Activated T-cell treated with anti-CD3 and anti-CD28 coated beads for 24 hours (primary cell): ENCODE results near the gene GPC1.
"Not testable (repeated sequence)": the region's sequence is repeated elsewhere in the genome, so short reads cannot be mapped to it uniquely, and the experiment has no call there.

Experiments used
- DNase-seq: peaks from one replicate; pipeline ENCODE4 v3.0.0-alpha.2; 2020; ENCODE audit warnings: low read depth

The GPC1 gene

DNA sequence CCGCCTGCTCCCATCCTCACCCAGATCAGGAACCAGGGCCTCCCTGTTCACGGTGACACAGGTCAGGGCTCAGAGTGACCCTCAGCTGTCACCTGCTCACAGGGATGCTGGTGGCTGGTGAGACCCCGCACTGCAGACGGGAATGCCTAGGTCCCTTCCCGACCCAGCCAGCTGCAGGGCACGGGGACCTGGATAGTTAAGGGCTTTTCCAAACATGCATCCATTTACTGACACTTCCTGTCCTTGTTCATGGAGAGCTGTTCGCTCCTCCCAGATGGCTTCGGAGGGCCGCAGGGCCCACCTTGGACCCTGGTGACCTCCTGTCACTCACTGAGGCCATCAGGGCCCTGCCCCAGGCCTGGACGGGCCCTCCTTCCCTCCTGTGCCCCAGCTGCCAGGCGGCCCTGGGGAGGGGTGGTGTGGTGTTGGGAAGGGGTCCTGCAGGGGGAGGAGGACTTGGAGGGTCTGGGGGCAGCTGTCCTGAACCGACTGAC lies 31.7 kb downstream of the GPC1 start:
- no peak for DNase-seq

DNA sequence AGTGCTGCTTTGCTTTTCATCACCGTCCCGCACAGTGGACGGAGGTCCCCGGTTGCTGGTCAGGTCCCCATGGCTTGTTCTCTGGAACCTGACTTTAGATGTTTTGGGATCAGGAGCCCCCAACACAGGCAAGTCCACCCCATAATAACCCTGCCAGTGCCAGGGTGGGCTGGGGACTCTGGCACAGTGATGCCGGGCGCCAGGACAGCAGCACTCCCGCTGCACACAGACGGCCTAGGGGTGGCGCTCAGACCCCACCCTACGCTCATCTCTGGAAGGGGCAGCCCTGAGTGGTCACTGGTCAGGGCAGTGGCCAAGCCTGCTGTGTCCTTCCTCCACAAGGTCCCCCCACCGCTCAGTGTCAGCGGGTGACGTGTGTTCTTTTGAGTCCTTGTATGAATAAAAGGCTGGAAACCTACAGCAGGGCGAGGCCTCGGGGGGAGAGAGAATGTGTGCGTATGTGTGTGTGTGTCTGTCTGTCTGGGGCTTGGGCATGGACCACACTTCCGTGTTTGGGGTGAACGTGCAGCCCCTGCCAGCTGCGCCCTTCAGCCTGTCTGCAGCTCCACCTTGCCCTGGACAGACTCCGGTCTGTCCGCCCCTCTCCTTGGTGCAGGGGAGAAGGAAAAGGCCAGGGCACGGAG lies 32.3 kb downstream of the GPC1 start:
- DNase-seq = no peak

DNA sequence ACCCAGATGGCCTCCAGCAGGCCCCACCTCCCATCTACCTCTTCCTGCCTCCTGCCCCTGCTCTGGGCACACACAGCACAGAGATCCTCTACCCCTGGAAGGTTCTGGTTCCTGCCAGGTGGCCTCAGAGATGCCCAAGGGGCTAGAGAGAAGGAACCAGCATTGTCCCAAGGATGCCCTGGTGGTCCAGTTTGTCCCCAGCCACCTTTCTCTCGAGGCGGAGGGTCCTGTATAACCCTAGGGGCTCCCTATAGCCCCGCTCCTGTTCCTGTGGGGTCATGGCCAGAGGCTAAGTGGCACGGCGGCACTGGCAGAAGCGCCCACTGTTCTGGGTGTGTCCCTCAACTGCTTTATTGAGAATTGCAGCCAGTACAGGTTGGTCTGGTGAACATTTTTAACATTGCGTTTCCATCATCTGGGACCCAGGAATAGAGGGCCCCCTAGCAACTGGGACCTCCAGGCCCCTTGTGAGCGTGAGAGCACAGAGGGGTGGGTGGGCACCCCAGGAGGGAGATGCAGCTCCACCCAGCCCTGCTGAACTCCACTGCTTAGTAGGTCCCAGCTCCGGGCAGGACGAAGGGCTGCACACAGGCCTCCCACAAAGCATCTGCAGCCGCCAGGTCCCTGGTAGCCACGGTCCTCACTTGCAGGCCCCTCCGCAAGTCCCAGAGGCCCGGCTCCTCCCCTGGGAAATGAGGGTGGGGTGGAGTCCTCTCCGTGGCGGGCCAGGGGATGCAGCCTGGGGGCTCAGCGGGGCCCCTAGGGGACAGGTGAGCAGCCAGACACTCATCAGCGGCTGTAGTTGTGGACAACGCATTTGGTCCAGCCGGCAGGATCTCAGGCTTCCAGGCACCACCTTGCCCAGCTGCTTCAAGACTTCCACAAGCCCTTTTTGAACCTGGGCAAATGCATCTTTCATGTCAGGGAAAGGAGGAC lies 33.1 kb downstream of the GPC1 start:
- no peak for DNase-seq

DNA sequence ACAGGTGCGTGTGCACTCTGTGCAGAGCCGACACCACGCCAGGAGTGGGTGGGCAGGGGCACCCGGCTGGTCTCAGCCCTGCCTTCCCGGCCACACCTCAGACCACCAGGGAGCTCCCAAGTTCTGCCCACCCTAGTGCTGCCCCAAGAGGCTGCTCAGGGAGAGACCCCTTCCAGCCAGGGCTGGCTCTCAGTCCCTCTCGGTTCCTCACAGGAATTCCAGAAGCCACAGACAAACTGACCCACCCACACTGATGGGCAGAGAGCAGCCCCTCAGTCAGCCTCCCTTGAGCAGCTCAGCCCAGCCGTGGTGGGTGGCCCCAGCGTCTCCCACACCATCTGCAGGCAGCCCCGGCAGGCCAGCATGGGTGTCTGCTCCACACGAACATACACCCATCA lies 33.8 kb downstream of the GPC1 start:
- no peak for DNase-seq

DNA sequence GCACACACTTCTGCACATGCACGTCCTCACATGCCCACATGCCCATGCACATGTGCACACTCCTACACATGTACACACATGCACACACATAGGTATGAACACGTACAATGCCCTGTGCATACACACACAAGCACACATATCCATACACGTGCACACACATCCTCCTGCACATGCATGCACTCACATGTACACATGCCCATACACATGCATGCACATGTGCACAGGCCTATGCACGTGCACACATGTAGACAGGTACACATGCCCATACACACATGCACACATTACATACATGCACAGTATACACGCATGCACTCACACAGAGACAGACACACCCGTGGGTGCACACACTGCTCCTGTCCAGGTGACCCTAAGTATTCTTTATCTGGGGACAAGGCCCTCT lies 34.3 kb downstream of the GPC1 start:
- no peak for DNase-seq

DNA sequence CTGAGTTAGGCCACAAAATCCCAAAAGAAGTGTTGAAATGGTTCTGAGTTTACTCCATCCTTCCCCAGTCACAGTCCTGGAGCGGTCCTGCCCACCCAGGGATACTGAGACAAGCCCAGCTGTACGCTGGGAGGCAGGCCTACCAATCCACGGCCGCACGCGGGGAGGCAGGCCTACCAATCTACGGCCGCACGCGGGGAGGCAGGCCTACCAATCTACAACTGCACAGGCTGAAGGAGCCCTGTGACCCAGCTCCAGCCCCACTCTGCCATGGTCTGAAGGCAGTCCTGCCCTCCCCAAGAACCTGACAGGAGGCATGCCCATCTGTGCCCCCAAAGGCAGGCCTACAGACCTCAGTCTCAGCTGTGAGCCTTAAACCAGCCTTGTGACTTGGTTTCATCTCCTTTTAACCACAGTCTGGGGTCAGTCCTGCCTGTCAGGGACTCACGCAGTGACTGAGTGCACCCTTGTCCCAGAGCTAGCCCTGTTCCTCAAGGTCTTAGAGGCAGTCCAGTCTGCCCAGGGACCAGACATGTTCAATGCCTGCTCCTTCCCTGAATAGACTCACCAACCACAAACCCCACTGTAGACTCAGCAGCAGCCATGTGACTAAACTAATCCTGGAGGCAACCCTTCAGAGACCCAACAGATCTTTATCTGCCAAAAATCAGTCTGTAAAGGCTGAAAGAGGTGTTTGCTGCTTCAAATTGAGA lies 36.8 kb downstream of the GPC1 start:
- DNase-seq = no peak

DNA sequence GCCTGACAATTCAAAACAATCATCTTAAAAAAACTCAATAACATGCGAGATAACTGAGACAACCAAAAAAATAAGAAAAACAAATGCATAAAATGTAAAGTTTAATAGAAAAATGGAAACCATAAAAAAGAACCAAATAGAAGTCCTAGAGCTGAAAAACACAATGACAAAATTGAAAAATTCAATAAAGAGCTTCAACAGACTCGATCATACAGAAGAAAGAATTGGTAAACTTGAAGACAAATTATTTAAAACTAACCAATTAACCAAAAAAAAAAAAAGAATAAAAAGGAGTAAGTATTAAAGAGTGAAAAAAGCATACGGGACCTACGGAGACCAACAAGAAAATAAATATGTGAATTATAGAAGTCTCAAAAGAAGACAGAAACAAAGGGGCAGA lies 37.7 kb downstream of the GPC1 start:
- DNase-seq = no peak

DNA sequence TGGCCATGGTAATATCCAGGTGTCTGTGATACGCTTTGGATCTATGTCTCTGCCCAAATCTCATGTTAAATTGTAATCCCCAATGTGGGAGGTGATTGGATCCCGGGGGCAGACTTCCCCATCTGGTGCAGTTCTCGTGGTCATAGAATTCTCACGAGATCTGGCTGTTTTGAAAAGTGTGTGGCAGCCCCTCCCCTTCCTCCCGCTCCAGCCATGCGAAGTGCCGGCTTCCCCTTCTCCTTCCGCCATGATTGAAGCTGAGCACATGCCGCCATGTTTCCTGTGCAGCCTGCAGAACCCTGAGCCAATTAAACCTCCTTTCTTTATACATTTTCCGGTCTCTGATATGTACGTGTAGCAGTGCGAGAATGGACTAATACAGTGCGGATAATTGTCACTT lies 42.5 kb downstream of the GPC1 start:
- DNase-seq = no peak

DNA sequence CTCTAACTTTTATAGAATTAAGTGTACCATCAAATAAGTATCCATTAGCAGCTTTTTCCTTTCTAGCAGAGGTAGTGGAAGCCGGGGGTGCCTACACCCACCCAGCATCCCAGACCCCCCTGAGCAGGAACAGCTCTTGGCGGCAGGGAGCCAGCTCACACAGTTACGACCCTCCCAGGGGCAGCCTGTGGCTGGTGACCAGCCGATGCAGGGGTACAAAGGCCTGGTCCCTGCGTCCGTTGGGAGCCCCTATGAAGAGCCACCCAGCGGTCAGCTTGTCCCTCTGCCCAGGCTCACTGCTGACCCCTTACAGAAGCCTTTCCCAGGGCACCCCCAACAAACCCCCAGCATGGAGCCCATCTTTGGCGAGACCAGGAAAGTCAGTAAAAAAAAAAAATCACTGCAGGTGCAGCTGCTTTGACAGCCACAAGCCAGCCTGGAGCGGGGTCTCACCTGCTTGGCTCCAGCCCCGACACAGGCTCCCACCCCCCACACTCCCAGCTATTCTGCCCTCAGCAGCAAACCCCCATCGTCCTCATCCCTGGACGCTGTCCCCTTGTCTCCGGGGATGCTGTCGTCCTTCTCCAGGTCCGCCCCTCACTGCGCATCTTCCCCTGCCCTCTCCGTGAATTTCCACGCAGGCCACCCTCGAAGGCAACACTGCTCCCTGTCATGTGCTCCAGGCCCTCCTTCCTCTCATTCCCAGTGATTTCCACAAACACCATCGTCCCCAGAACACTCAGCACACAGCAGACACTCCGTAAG lies 43.1 kb downstream of the GPC1 start:
- DNase-seq = no peak

DNA sequence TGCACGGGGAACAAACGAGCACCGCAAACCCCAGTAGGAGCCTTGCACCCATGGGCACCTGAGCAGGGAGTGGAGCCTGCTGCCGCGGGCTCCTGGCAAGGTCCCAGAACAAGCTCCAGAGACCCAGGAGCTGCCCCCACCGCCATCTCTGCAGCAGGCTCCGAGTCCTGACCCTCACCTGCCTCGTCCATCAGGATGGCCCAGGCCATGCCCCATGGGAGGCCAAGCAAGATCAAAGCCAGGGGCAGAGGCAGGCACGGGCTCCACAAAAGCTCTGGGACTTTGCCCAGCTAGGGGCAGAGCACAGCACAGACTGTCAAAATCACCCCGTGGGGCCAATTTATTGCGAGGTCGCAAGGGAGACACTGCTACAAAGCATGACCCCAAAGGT lies 43.6 kb downstream of the GPC1 start:
- no peak for DNase-seq

DNA sequence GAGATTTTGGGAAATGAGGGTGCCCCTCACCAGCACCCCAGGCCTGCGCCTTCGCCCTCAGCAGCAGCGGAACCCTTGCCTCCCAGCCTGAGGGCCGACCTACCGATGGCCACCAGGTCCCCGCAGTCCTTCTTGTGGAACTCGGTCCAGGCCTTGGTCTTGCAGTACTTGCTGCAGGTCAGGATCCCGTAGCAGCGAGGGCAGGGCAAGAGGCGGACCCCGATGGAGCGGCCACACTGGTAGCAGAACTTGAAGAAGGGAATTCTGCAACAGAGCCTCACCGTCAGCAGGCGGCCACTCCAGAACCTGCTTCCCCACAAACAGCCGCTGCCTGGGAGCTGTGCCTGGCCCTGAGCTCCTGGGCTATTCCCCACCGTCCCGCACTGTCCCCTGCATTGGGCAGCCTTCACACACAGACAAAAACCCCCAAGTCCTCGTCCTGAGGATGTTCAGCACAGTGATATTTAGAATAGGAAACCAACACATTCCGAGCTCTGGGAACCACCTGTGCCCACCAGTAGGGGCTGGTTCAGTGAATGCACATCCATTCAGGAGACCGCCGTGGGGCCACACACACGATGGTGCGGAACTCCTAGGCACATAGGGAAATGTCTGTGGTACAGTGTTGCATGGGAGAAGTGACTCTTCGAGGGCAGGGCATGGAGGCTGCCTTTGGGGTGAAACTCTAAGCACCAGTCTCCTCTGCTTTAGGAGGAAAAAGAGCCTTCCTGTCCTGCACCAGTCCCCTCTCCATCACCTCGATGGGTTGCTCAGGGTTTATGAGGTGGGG lies 45.6 kb downstream of the GPC1 start:
- DNase-seq = no peak

DNA sequence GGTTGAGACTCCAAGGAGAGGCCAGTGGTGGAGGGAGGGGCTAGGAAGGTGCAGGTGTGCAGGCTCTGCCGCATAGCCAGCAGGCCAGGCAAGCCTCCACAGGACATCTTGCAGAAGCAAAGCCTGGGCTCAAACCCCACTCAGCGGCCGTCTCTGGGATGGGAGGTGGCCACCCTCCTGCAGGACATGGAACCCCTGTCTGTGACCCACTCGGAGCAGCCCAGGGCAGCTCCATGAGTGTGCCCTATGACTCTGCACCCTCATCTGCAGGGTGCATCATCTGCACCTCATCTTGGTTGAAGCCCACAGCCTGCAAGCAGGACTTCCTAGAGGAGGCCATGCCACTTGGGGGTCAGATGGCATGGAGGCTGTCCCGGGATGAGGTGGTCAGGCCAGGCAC lies 46.3 kb downstream of the GPC1 start:
- no peak for DNase-seq

DNA sequence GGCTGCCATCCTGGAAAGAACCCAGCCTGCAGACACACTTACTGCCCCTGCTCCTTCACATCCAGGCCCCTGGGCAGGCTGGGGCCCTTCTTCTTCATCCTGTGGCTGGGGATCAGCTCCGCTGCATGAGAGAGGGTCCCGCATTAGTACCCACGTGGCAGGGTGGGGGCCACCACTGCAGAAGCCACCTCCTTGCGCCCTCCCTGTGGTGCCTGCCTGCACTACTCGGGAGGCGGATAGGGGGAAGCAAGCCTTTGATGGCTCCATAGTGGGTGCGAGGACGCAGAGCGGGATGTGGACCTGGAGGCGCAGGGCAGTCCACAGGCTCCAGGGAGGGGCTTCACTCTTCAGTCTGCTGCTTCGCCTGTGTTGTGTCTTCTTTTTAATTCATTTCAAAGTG lies 46.7 kb downstream of the GPC1 start:
- DNase-seq = no peak

DNA sequence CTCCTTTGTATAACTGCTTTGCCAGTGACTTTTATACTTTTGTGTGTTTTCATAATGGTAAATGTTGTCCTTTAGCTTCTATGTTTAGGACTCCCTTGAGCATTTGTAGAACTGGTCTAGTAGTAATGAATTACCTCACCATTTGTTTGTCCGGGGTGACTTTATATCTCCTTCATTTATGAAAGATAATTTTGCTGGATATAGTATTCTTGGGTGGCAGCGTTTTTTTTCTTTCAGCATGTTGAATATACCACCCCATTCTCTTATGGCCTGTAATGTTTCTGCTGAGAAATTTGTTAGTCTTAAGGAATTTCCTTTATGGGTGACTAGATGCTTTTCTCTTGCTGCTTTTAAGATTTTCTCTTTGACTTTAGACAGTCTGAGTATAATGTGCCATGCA lies 56.0 kb downstream of the GPC1 start:
- DNase-seq = no peak

DNA sequence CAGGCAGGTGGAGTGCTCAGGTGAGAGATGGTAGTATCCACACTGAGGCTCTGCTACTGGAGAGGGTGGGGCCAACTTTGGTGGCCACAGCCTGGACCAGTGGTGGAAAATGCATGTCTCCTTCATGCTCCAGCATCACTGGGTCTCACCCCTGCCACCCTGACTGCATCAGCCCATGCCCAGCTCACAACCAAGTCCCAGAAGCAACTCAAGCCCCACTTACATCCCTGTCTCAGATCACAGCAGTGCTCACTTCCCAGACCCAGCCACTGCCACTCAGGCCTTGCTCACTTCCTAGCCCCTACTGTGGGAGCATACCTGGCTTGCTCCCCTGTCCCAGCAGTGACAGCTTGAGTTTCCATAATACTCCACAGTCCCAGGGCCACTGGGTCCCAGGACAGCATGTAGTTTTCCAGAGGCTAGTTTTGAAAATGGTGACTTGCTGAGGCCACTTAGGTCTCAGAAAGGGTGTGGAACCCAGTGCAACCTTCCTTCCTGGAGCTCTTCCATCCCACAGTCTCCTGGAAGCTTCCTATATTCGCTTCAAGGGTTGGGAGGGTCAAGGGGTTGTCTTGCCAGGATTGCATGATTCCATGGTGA lies 58.8 kb downstream of the GPC1 start:
- no peak for DNase-seq

DNA sequence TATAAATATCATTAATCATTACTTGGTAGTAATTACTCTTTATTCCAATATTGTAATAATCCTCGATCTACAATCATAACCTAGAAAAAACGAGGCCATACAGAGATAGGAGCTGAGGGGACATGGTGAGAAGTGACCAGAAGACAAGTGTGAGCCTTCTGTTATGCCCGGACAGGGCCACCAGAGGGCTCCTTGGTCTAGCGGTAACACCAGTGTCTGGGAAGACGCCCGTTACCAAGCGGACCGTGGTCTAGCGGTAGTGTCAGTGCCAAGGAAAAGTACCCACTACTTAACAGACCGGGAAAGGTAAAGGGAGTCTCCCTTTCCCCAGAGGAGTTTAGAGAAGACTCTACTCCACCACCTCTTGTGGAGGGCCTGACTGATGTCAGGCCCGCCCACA lies 59.5 kb downstream of the GPC1 start:
- DNase-seq = not testable (repeated sequence)

DNA sequence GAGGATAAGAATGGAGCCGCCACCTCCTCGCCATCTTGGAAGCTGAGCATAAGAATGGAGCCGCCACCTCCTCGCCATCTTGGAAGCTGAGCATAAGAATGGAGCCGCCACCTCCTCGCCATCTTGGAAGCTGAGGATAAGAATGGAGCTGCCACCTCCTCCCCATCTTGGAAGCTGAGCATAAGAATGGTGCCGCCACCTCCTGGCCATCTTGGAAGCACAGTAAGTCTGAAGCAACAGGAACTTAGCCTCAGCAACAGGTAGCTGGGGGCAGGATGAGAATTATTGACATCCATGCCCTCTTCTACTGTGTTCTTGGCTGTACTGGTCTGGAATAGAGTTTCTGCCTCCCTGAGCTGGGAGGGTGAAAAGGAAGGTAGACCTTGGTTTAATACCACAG lies 61.6 kb downstream of the GPC1 start:
- DNase-seq = not testable (repeated sequence)

DNA sequence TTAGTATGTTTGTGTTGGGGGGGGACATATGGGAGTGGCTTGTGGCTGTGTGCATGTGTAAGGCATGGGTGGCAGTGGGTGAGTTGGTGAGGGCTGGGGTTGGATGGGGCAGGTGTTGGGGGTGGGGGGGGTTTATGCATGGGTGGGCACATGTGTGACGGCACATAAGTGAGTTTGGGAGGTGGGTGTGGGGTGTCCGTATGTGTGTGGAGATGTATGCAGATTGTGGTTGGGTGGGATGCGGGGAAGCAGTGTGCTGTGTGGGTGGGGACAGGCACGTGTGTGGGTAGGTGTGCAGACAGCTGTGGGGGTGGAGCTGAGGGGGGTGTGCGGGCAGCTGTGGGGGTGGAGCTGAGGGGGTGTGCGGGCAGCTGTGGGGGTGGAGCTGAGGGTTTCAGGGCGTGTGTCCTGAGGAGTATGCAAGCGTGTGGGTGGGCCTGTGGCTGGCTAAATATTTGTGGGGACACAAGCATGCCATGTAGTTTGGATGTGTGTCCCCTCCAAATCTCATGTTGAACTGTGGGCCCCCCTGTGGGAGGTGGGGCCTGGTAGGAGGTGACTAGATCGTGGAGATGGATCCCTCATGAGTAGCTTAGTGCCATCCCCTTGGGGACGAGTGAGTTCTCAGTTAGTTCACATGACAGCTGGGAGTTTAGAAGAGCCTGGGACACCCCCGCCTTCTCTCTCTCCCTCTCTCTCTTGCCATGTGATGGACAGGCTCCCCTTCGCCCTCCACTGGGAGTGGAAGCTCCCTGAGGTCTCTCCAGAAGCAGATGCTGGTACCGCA lies 62.9 kb downstream of the GPC1 start:
- no peak for DNase-seq

DNA sequence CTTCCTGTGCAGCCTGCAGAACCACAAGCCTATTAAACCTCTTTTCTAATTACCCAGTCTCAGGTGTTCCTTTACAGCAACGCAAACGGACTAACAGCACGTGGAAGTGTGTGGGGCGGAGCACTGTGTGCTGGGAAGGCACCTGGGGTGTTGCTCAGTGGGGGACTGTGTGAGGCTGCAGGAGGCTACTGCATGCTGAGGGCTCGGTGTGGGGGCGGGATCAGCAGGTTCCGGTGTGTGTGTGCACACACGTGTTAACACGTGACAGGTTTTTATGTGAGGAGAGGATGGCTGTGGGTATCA lies 63.4 kb downstream of the GPC1 start:
- DNase-seq = no peak
